Panc1 (cell line): ENCODE results near the gene CLDN4. TPM values are rescaled to one million over a fixed set of nuclear protein-coding genes. Genes with fewer than 3 reads are reported as not detected.

Experiments
- ATAC-seq: fragments of 200-7000 bp; cut with Tn5 transposase; 2 replicates; pipeline ENCODE4 v1.9.1; 2020; ENCODE audit warnings: mild to moderate bottlenecking, moderate library complexity
- BruUV-seq: library from RNA; stranded (reverse); fragments of 400-500 nt; replicated peaks from 2 replicates; lab custom pipeline; 2021; lab: Mats Ljungman, UMichigan
- CTCF ChIA-PET: fragments of 300-600 bp; sonication (Branson Sonifier 250); formaldehyde crosslinking; loops from one replicate; lab custom pipeline; 2022; ENCODE audit warnings: antibody characterized with exemption; lab: Charles Lee
- POLR2A ChIA-PET: fragments of 300-600 bp; sonication (Branson Sonifier 250); formaldehyde crosslinking; loops from one replicate; lab custom pipeline; 2022; ENCODE audit warnings: antibody characterized with exemption; lab: Charles Lee
- DNase-seq: peaks from one replicate; pipeline ENCODE4 v3.0.0-alpha.2; 2010; ENCODE audit warnings: low read depth, low spot score
- H3K27ac ChIP-seq: 2 replicates; pipeline ENCODE4 v1.5.1; 2011; ENCODE audit warnings: mild to moderate bottlenecking, low read length, inconsistent platforms
- H3K27me3 ChIP-seq: fragments of 200-500 bp; sonication (Bioruptor generic); 2 replicates; pipeline ENCODE4 v1.6.0; 2014; ENCODE audit warnings: low read length, inconsistent platforms; ENCODE audit not compliant: control insufficient read depth, insufficient read depth
- H3K36me3 ChIP-seq: fragments of 200-500 bp; sonication (Bioruptor generic); 2 replicates; pipeline ENCODE4 v1.5.1; 2014; ENCODE audit warnings: inconsistent platforms, mild to moderate bottlenecking, low read length, moderate library complexity; ENCODE audit not compliant: control insufficient read depth, insufficient read depth
- H3K4me1 ChIP-seq: 2 replicates; pipeline ENCODE4 v1.5.1; 2011; ENCODE audit warnings: inconsistent platforms, mild to moderate bottlenecking, low read length, moderate library complexity; ENCODE audit not compliant: control insufficient read depth, insufficient read depth
- H3K4me3 ChIP-seq, 2 experiments: 2 replicates each; pipeline ENCODE4 v1.5.1; 2011 to 2012; ENCODE audit warnings: low read depth in 2 of 2, low read length in 2 of 2, mild to moderate bottlenecking in 2 of 2, inconsistent platforms in 1 of 2, moderate library complexity in 1 of 2
- H3K9me3 ChIP-seq: fragments of 200-500 bp; sonication (Bioruptor generic); 2 replicates; pipeline ENCODE4 v1.5.1; 2014; ENCODE audit warnings: low read depth, mild to moderate bottlenecking, inconsistent platforms, low read length, moderate library complexity; ENCODE audit not compliant: control insufficient read depth, insufficient read depth
- CTCF ChIP-seq: fragments of 450-650 bp; IDR thresholded peaks from 2 replicates; pipeline ENCODE4 v1.5.1; 2017; ENCODE audit warnings: mild to moderate bottlenecking
- POLR2AphosphoS5 ChIP-seq: IDR thresholded peaks from 2 replicates; pipeline ENCODE4 v1.6.1; 2012; ENCODE audit warnings: mild to moderate bottlenecking, low read depth, low read length, moderate library complexity
- REST ChIP-seq, 2 experiments: IDR thresholded peaks; 2 replicates each; pipeline ENCODE4 v1.6.1; 2011 to 2012; ENCODE audit warnings: low read depth in 2 of 2, control low read depth in 1 of 2, low read length in 1 of 2, mild to moderate bottlenecking in 1 of 2, moderate library complexity in 1 of 2; ENCODE audit not compliant: insufficient read depth in 1 of 2
- SIN3A ChIP-seq: IDR thresholded peaks from 2 replicates; pipeline ENCODE4 v1.6.1; 2012; ENCODE audit warnings: low read depth, mild to moderate bottlenecking, low read length, moderate library complexity, borderline replicate concordance; ENCODE audit not compliant: insufficient read depth
- TCF7L2 ChIP-seq: IDR thresholded peaks from 2 replicates; pipeline ENCODE4 v1.6.1; 2011; ENCODE audit warnings: mild to moderate bottlenecking, low read depth, low read length, inconsistent platforms
- in situ Hi-C: cut with HindIII; loops from 2 replicates; pipeline ENCODE4 v1.10.0; 2016; ENCODE audit warnings: low sequenced_read_pairs, low pct_unique_long_range_greater_than_20kb
- intact Hi-C: fragments of 100-400 bp; cut with micrococcal nuclease; formaldehyde crosslinking; loops from one replicate; pipeline ENCODE4 v1.10.0; 2022; ENCODE audit not compliant: unreplicated experiment
- total RNA-seq: library from RNA; stranded (reverse); gene quantifications from one replicate; pipeline ENCODE4 v1.2.1, GENCODE V29; 2021; ENCODE audit not compliant: unreplicated experiment

The CLDN4 gene
- total RNA-seq, 1 experiment from 2014 or later: 295 TPM

GRCh38 chr7:73822319-73823173, 8.2 kb upstream of the CLDN4 start:
- peaks cover 41% of the 10 kb centered on the region for H3K4me1 ChIP-seq
- DNase-seq (peak; percentile 99), ATAC-seq (peak; percentile 92)
- intact Hi-C loops: no loop called here
- H3K27ac ChIP-seq: peak overlapping the region; percentile 91
- H3K27me3 ChIP-seq: no peaks in the 10 kb centered on the region
- no peaks in the 10 kb centered on the region for H3K36me3 ChIP-seq
- POLR2A ChIA-PET: interaction anchor here (1.6 kb wide), 1 partner anchor 82 kb away, joined by 7 read pairs; no protein-coding TSS in a partner anchor
- no peaks in the 10 kb centered on the region for H3K9me3 ChIP-seq
- no TSS peak for BruUV-seq
- CTCF ChIA-PET: interaction anchor here (0.5 to 0.8 kb wide), 5 partner anchors 11 to 399 kb away, joined by 3 to 7 read pairs (median 5); no protein-coding TSS in a partner anchor
- TF ChIP-seq SIN3A: no peak
- TF ChIP-seq POLR2AphosphoS5: peak; percentile 41; the same call in 1 of the 2 replicates
- H3K4me3 ChIP-seq: peak overlapping the region in 1 of 2 experiments; percentile 37; a peak in 2 of 4 replicates
- in situ Hi-C loops: no loop called here

- Histone ChIP-seq H3K4me1 (peaks cover 44% of the 10 kb centered on the region), H3K9me3 (no peaks in the 10 kb centered on the region), H3K27me3 (no peaks in the 10 kb centered on the region), H3K27ac (peak overlapping the region; percentile 91), H3K4me3 (peak overlapping the region in 1 of 2 experiments; percentile 37; a peak in 1 of 4 replicates), H3K36me3 (no peaks in the 10 kb centered on the region)
- ChIA-PET CTCF (no interaction called here), POLR2A (interaction anchor here (1.6 kb wide), 1 partner anchor 83 kb away, joined by 7 read pairs; no protein-coding TSS in a partner anchor)
- TSS peak; percentile 62 for BruUV-seq
- no peak for ATAC-seq
- DNase-seq: no peak
- in situ Hi-C loops (no loop called here), intact Hi-C loops (no loop called here)
- TF ChIP-seq POLR2AphosphoS5 (no peak), CTCF (no peak), REST (IDR thresholded peaks at IDR 0.05; ENCODE audit: insufficient read depth in 1 of 2, low read depth in 2 of 2, low read length in 1 of 2) (no peak), TCF7L2 (no peak), SIN3A (no peak)
Measured at GRCh38 chr7:73823257-73823656, 7.5 kb upstream of the CLDN4 start.
